ENCODE measurements around the gene TTLL6. TPM values are rescaled to one million over a fixed set of nuclear protein-coding genes. Genes with fewer than 3 reads are reported as not detected.

Gene TTLL6
- total RNA-seq, 2 donors from 2014 or later = 0.49 to 2.1 TPM

- Mint-ChIP-seq H3K27me3 (ENCODE audit: insufficient read depth) (peaks cover 71% of the 10 kb centered on the region), H3K27ac (no peak overlapping the region), H3K36me3 (ENCODE audit: low read depth) (no peaks in the 10 kb centered on the region), H3K4me1 (peaks cover 4% of the 10 kb centered on the region), H3K4me3 (no peak overlapping the region), H3K9me3 (peaks cover 2% of the 10 kb centered on the region)
- no peak overlapping the region for H3K9ac ChIP-seq (ENCODE audit: extremely low read depth, low read length, poor library complexity, severe bottlenecking)
- no peaks in the 10 kb centered on the region for H3K4me1 ChIP-seq (ENCODE audit: control insufficient read depth, insufficient read depth, low read length)
- no peak for DNase-seq
- peaks cover 41% of the 10 kb centered on the region for H3K27me3 ChIP-seq (ENCODE audit: control insufficient read depth, insufficient read depth, low read length, poor library complexity, severe bottlenecking)
- no peaks in the 10 kb centered on the region for H3K9me3 ChIP-seq (ENCODE audit: control insufficient read depth, low read length)
- H3K36me3 ChIP-seq (ENCODE audit: control insufficient read depth, insufficient read depth, low read length) = no peaks in the 10 kb centered on the region
- H3K4me3 ChIP-seq (ENCODE audit: low read length) = no peak overlapping the region
- no peak overlapping the region for H3K27ac ChIP-seq (ENCODE audit: low read depth, low read length)
- 99% methylated on average over 3 of the region's 3 CpGs; no CpG with 5 or more reads in 1 of the 2 experiments for WGBS, 2 experiments (ENCODE audit: insufficient coverage in 1 of 2, insufficient read length in 1 of 2)
- TF ChIP-seq CTCF (conservative IDR thresholded peaks at IDR 0.05) = no peak
Observed at GRCh38 chr17:48773245-48773644, 43.8 kb downstream of the TTLL6 start.

GRCh38 chr17:48770954-48771353, 46.1 kb downstream of the TTLL6 start:
- H3K9ac ChIP-seq (ENCODE audit: extremely low read depth, low read length, poor library complexity, severe bottlenecking) = no peak overlapping the region
- H3K36me3 ChIP-seq (ENCODE audit: control insufficient read depth, insufficient read depth, low read length) = no peaks in the 10 kb centered on the region
- H3K9me3 ChIP-seq (ENCODE audit: control insufficient read depth, low read length) = no peaks in the 10 kb centered on the region
- peak; percentile 30 for DNase-seq
- H3K4me1 Mint-ChIP-seq = peaks cover 4% of the 10 kb centered on the region
- H3K4me1 ChIP-seq (ENCODE audit: control insufficient read depth, insufficient read depth, low read length) = no peaks in the 10 kb centered on the region
- peaks cover 60% of the 10 kb centered on the region for H3K27me3 ChIP-seq (ENCODE audit: control insufficient read depth, insufficient read depth, low read length, poor library complexity, severe bottlenecking)
- TF ChIP-seq CTCF (conservative IDR thresholded peaks at IDR 0.05) = no peak
- H3K36me3 Mint-ChIP-seq (ENCODE audit: low read depth) = no peaks in the 10 kb centered on the region
- no peak overlapping the region for H3K27ac Mint-ChIP-seq
- H3K4me3 ChIP-seq (ENCODE audit: low read length) = no peak overlapping the region
- no peak overlapping the region for H3K27ac ChIP-seq (ENCODE audit: low read depth, low read length)
- no peak overlapping the region for H3K4me3 Mint-ChIP-seq
- 84 to 93% methylated on average over 3 of the region's 3 CpGs for WGBS, 2 experiments (ENCODE audit: insufficient coverage in 1 of 2, insufficient read length in 1 of 2)
- H3K27me3 Mint-ChIP-seq (ENCODE audit: insufficient read depth) = peaks cover 79% of the 10 kb centered on the region
- peaks cover 2% of the 10 kb centered on the region for H3K9me3 Mint-ChIP-seq

GRCh38 chr17:48769009-48769675, 47.9 kb downstream of the TTLL6 start:
- Mint-ChIP-seq H3K9me3 (no peaks in the 10 kb centered on the region), H3K4me1 (peaks cover 4% of the 10 kb centered on the region), H3K27me3 (ENCODE audit: insufficient read depth) (peaks cover 82% of the 10 kb centered on the region), H3K4me3 (no peak overlapping the region), H3K27ac (no peak overlapping the region), H3K36me3 (ENCODE audit: low read depth) (no peaks in the 10 kb centered on the region)
- TF ChIP-seq CTCF (conservative IDR thresholded peaks at IDR 0.05) = no peak
- 85 to 87% methylated on average over 5 of the region's 5 CpGs for WGBS, 2 experiments (ENCODE audit: insufficient coverage in 1 of 2, insufficient read length in 1 of 2)
- Histone ChIP-seq H3K4me3 (ENCODE audit: low read length) (no peak overlapping the region), H3K36me3 (ENCODE audit: control insufficient read depth, insufficient read depth, low read length) (no peaks in the 10 kb centered on the region), H3K27me3 (ENCODE audit: control insufficient read depth, insufficient read depth, low read length, poor library complexity, severe bottlenecking) (peaks cover 78% of the 10 kb centered on the region), H3K4me1 (ENCODE audit: control insufficient read depth, insufficient read depth, low read length) (no peaks in the 10 kb centered on the region), H3K9me3 (ENCODE audit: control insufficient read depth, low read length) (no peaks in the 10 kb centered on the region), H3K9ac (ENCODE audit: extremely low read depth, low read length, poor library complexity, severe bottlenecking) (no peak overlapping the region), H3K27ac (ENCODE audit: low read depth, low read length) (no peak overlapping the region)
- peak; percentile 30 for DNase-seq

Measured in endodermal cell (in vitro differentiated cells).